HG03196 (cell line): Measurements from ENCODE around the gene THRA.

Experiments used
- ATAC-seq: cut with Tn5 transposase; IDR thresholded peaks from one replicate; pipeline ENCODE4 v1.9.1; 2021; ENCODE audit not compliant: unreplicated experiment

Gene THRA

GRCh38 chr17:40098846-40099618 is 36.3 kb downstream of the THRA start:
- peak; percentile 46 for ATAC-seq

- no peak for ATAC-seq
These were observed 37.1 kb downstream of the THRA start for GRCh38 chr17:40099619-40100418.

- no peak for ATAC-seq
These were observed 37.6 kb downstream of the THRA start, which contains the start of gene NR1D1 for GRCh38 chr17:40100419-40100668. TSS of gene NR1D1 (minus strand) at chr17:40100589. CDS start at chr17:40100094, 495 bp downstream.

- ATAC-seq, result peak; percentile 28
These were observed 38.1 kb downstream of the THRA start for GRCh38 chr17:40100669-40101366.

- no peak for ATAC-seq
These were observed 38.8 kb downstream of the THRA start for GRCh38 chr17:40101367-40102210.

- no peak for ATAC-seq
These were observed 40.4 kb downstream of the THRA start for GRCh38 chr17:40103071-40103661.

GRCh38 chr17:40103688-40104087 is 40.9 kb downstream of the THRA start:
- ATAC-seq, result no peak

GRCh38 chr17:40104594-40105486 is 42.1 kb downstream of the THRA start:
- ATAC-seq, result no peak

- no peak for ATAC-seq
These were observed 43.3 kb downstream of the THRA start for GRCh38 chr17:40105861-40106759.

GRCh38 chr17:40106760-40107521 is 44.2 kb downstream of the THRA start:
- no peak for ATAC-seq

- ATAC-seq, result no peak
These were observed 44.9 kb downstream of the THRA start for GRCh38 chr17:40107522-40108174.

- ATAC-seq, result no peak
These were observed 46.4 kb downstream of the THRA start for GRCh38 chr17:40108970-40109824.

GRCh38 chr17:40110026-40110845 is 47.5 kb downstream of the THRA start:
- no peak for ATAC-seq

GRCh38 chr17:40111221-40112128 is 48.7 kb downstream of the THRA start:
- peak; percentile 56 for ATAC-seq
